ENCODE data around the gene ARID5B. TPM values are rescaled to one million over a fixed set of nuclear protein-coding genes. Genes with fewer than 3 reads are reported as not detected.

Gene ARID5B
- total RNA-seq, 1 experiment from 2014 or later, result 2.3 TPM

GRCh38 chr10:62058896-62059216, 157.4 kb downstream of the ARID5B start:
- Mint-ChIP-seq H3K4me1 (no peaks in the 10 kb centered on the region), H3K36me3 (no peaks in the 10 kb centered on the region), H3K4me3 (no peak overlapping the region), H3K27ac (no peak overlapping the region), H3K9me3 (no peaks in the 10 kb centered on the region), H3K27me3 (ENCODE audit: low read depth) (no peaks in the 10 kb centered on the region)
- POLR2A ChIA-PET, result no interaction called here
- TF ChIP-seq MLX (CRISPR knock-in tag; IDR thresholded peaks at IDR 0.05) (no peak), ZNF263 (CRISPR knock-in tag; IDR thresholded peaks at IDR 0.05; ENCODE audit: low read depth) (no peak), SP1 (CRISPR knock-in tag; conservative IDR thresholded peaks at IDR 0.05) (no peak), IRF1 (CRISPR knock-in tag; IDR thresholded peaks at IDR 0.05) (no peak), E2F4 (CRISPR knock-in tag; IDR thresholded peaks at IDR 0.05; ENCODE audit: borderline replicate concordance, low read depth) (no peak), STAT6 (CRISPR knock-in tag; conservative IDR thresholded peaks at IDR 0.05; ENCODE audit: low read depth) (no peak), ATF1 (CRISPR knock-in tag; IDR thresholded peaks at IDR 0.05) (no peak), SMAD4 (CRISPR knock-in tag; IDR thresholded peaks at IDR 0.05) (no peak), CREB1 (CRISPR knock-in tag; IDR thresholded peaks at IDR 0.05) (no peak), NFATC4 (CRISPR knock-in tag; IDR thresholded peaks at IDR 0.05) (no peak), MYBL2 (CRISPR knock-in tag; IDR thresholded peaks at IDR 0.05) (no peak), ETV6 (CRISPR knock-in tag; IDR thresholded peaks at IDR 0.05) (no peak), ELF4 (CRISPR knock-in tag; IDR thresholded peaks at IDR 0.05; ENCODE audit: low read depth) (no peak), CBFB (CRISPR knock-in tag; IDR thresholded peaks at IDR 0.05; ENCODE audit: low read depth) (no peak), ZNF317 (CRISPR knock-in tag; IDR thresholded peaks at IDR 0.05; ENCODE audit: borderline replicate concordance, low read depth) (no peak), HMGXB4 (CRISPR knock-in tag; IDR thresholded peaks at IDR 0.05) (no peak), ZNF121 (CRISPR knock-in tag; IDR thresholded peaks at IDR 0.05) (no peak), AR (CRISPR knock-in tag; IDR thresholded peaks at IDR 0.05) (no peak), ZNF532 (CRISPR knock-in tag; IDR thresholded peaks at IDR 0.05; ENCODE audit: borderline replicate concordance) (no peak)
- no peak for ATAC-seq
- CTCF ChIA-PET, result no interaction called here
- DNase-seq (ENCODE audit: low spot score), result no peak

Measured in WTC11 (cell line).